ENCODE measurements around the gene SEMA3A. TPM values are rescaled to one million over a fixed set of nuclear protein-coding genes. Genes with fewer than 3 reads are reported as not detected.

SEMA3A gene
- polyA plus RNA-seq, 1 donor from 2014 or later: 22.8 TPM

GRCh38 chr7:83913174-83913573, 281.4 kb downstream of the SEMA3A start:
- no peaks in the 10 kb centered on the region for H3K9me3 ChIP-seq (ENCODE audit: low read length)
- no peak overlapping the region for H3K9ac ChIP-seq (ENCODE audit: low read length)
- no peak for TF ChIP-seq EZH2 (IDR thresholded peaks at IDR 0.05; ENCODE audit: borderline replicate concordance, insufficient read depth, low read length, poor library complexity, severe bottlenecking)
- TF ChIP-seq SMC3 (conservative IDR thresholded peaks at IDR 0.05; ENCODE audit: poor library complexity): no peak
- no peak for TF ChIP-seq CTCF (IDR thresholded peaks at IDR 0.05; ENCODE audit: poor library complexity, severe bottlenecking)
- TF ChIP-seq REST (IDR thresholded peaks at IDR 0.05; ENCODE audit: borderline replicate concordance): no peak
- no peak for TF ChIP-seq POLR2AphosphoS5 (IDR thresholded peaks at IDR 0.05)
- TF ChIP-seq TAF1 (IDR thresholded peaks at IDR 0.05; ENCODE audit: low read depth): no peak
- no peak for TF ChIP-seq RAD21 (conservative IDR thresholded peaks at IDR 0.05)
- TF ChIP-seq MXI1 (conservative IDR thresholded peaks at IDR 0.05; ENCODE audit: poor library complexity, severe bottlenecking): no peak
- TF ChIP-seq EP300 (conservative IDR thresholded peaks at IDR 0.05; ENCODE audit: poor library complexity, severe bottlenecking): no peak
- no peaks in the 10 kb centered on the region for H3F3A ChIP-seq (ENCODE audit: insufficient read depth, low read length, poor library complexity, severe bottlenecking)
- H3K4me2 ChIP-seq (ENCODE audit: low read length): no peak overlapping the region
- no peak overlapping the region for H2AFZ ChIP-seq (ENCODE audit: low read depth, low read length)
- no peaks in the 10 kb centered on the region for H3K79me2 ChIP-seq (replicated peaks; ENCODE audit: insufficient read depth, low read length)
- H3K36me3 ChIP-seq (ENCODE audit: insufficient read depth, low read length): no peaks in the 10 kb centered on the region
- no peaks in the 10 kb centered on the region for H3K9me2 ChIP-seq (ENCODE audit: insufficient read depth, low read length)
- no peaks in the 10 kb centered on the region for H3K27me3 ChIP-seq (ENCODE audit: insufficient read depth, low read depth, low read length)
- no peak overlapping the region for H3K27ac ChIP-seq (ENCODE audit: low read length)
- H3K4me3 ChIP-seq (ENCODE audit: low read length): no peak overlapping the region
- no peaks in the 10 kb centered on the region for H4K20me1 ChIP-seq (ENCODE audit: insufficient read depth)

GRCh38 chr7:83908526-83908925, 286.1 kb downstream of the SEMA3A start:
- Histone ChIP-seq H3K79me2 (replicated peaks; ENCODE audit: insufficient read depth, low read length) (no peaks in the 10 kb centered on the region), H3K27ac (ENCODE audit: low read length) (no peak overlapping the region), H3K9me2 (ENCODE audit: insufficient read depth, low read length) (no peaks in the 10 kb centered on the region), H3K27me3 (ENCODE audit: insufficient read depth, low read depth, low read length) (no peaks in the 10 kb centered on the region), H4K20me1 (ENCODE audit: insufficient read depth) (no peaks in the 10 kb centered on the region), H2AFZ (ENCODE audit: low read depth, low read length) (no peak overlapping the region), H3F3A (ENCODE audit: insufficient read depth, low read length, poor library complexity, severe bottlenecking) (no peaks in the 10 kb centered on the region), H3K9me3 (ENCODE audit: low read length) (no peaks in the 10 kb centered on the region), H3K9ac (ENCODE audit: low read length) (no peak overlapping the region), H3K4me2 (ENCODE audit: low read length) (no peak overlapping the region), H3K36me3 (ENCODE audit: insufficient read depth, low read length) (no peaks in the 10 kb centered on the region), H3K4me3 (ENCODE audit: low read length) (no peak overlapping the region)
- TF ChIP-seq SMC3 (conservative IDR thresholded peaks at IDR 0.05; ENCODE audit: poor library complexity): no peak
- no peak for TF ChIP-seq EZH2 (IDR thresholded peaks at IDR 0.05; ENCODE audit: borderline replicate concordance, insufficient read depth, low read length, poor library complexity, severe bottlenecking)
- TF ChIP-seq POLR2AphosphoS5 (IDR thresholded peaks at IDR 0.05): no peak
- TF ChIP-seq RAD21 (conservative IDR thresholded peaks at IDR 0.05): no peak
- no peak for TF ChIP-seq EP300 (conservative IDR thresholded peaks at IDR 0.05; ENCODE audit: poor library complexity, severe bottlenecking)
- no peak for TF ChIP-seq CTCF (IDR thresholded peaks at IDR 0.05; ENCODE audit: poor library complexity, severe bottlenecking)
- TF ChIP-seq TAF1 (IDR thresholded peaks at IDR 0.05; ENCODE audit: low read depth): no peak
- no peak for TF ChIP-seq REST (IDR thresholded peaks at IDR 0.05; ENCODE audit: borderline replicate concordance)

Data from neural cell (in vitro differentiated cells).